Measurements from ENCODE around the gene EBF4. TPM values are rescaled to one million over a fixed set of nuclear protein-coding genes. Genes with fewer than 3 reads are reported as not detected.

Gene EBF4
- total and polyA plus RNA-seq, 2 experiments from 2014 or later, result 18.8 to 24.2 TPM

DNA sequence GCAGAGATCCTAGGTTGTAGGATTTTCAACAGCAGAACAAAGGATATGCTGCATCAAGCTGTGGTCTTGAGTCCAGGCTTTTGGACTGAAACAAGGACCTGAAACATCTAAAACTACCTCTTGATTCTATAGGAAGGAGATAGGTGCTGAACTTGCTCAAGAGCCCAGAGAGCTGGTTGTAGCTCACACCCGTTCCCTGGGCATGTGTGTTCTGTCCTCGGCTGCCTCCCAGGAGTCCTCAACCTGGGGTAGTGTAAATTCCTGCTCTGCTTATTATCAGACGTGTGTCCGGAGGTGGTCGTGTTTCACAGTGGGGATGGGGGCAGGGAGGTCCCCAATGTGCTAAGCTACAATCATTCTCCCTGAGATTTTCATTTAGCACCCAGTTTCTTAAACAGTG, 35.3 kb upstream of the EBF4 start:
- no peaks in the 10 kb centered on the region for H3K4me1 ChIP-seq (ENCODE audit: low read depth)
- peak overlapping the region; percentile 4 for H3K27ac ChIP-seq
- no peaks in the 10 kb centered on the region for H3K27me3 ChIP-seq
- peaks cover 56% of the 10 kb centered on the region for H3K36me3 ChIP-seq
- DNase-seq (ENCODE audit: low read depth in 1 of 2, low spot score in 1 of 2), result no peak
- TF ChIP-seq, protein P1, sequence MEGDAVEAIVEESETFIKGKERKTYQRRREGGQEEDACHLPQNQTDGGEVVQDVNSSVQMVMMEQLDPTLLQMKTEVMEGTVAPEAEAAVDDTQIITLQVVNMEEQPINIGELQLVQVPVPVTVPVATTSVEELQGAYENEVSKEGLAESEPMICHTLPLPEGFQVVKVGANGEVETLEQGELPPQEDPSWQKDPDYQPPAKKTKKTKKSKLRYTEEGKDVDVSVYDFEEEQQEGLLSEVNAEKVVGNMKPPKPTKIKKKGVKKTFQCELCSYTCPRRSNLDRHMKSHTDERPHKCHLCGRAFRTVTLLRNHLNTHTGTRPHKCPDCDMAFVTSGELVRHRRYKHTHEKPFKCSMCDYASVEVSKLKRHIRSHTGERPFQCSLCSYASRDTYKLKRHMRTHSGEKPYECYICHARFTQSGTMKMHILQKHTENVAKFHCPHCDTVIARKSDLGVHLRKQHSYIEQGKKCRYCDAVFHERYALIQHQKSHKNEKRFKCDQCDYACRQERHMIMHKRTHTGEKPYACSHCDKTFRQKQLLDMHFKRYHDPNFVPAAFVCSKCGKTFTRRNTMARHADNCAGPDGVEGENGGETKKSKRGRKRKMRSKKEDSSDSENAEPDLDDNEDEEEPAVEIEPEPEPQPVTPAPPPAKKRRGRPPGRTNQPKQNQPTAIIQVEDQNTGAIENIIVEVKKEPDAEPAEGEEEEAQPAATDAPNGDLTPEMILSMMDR (IDR thresholded peaks at IDR 0.05; ENCODE audit: low read depth, low read length), result no peak
- H3K9me3 ChIP-seq (ENCODE audit: low read depth), result no peaks in the 10 kb centered on the region
- no peak overlapping the region for H3K4me3 ChIP-seq

DNA sequence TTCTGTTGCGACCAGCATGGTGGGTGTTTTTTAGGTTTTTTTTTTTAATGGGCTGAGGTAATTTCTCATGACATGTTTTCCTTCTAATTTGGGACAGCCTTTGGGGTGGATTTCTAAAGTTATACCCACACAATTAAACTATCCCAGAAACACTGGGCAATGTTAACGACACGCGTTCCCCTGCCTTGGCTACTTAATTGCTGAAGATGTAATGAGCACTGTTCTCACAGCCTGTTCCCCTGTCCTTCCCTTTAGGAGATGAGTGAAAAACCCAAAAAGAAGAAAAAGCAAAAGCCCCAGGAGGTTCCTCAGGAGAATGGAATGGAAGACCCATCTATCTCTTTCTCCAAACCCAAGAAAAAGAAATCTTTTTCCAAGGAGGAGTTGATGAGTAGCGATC, 34.9 kb upstream of the EBF4 start:
- H3K27ac ChIP-seq, result no peak overlapping the region
- TF ChIP-seq, protein P1 (IDR thresholded peaks at IDR 0.05; ENCODE audit: low read depth, low read length), result no peak

DNA sequence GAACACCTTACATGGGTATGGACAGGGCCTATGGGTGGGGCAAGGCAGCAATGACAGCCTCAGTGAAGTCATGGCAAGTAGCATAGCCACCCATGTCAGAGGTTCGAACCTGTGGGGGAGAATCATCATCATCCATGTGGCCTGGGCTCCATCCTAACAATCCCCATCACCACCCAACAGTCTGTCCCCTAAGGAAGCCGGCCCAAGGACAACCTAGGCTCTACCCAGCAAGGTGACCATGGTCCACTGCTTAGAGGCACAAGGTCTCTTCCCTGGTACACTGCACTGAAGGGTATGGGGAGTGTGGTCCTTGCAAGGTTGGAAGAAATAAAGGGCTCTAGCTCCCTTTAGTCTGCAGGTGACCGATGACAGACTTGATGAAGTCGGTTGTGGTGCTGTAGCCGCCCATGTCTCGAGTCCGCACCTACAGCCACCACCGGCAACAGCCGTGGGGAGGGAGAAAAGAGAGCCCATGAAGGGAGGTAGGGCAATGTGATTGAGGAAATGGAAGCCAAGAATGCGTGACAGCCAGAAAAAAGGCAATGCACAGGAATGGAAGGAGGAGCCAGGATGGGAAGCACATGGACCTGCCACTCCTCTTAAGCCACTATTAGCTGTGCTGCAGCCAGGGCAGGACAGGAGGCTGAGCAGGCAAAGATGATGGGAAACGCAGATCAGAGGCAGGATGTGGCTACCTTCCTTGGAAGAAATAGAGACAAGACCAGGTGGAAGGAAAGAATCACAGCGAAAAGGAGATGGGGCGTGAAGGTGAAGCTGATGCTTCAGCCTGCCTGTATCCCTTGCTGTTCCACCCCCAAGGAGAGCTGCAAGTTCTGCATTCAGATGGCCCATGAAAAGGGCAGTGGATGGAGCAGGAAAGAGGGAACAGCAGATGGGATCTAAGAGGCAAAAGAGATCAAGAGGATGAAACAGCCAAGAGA, 33.9 kb upstream of the EBF4 start:
- no peaks in the 10 kb centered on the region for H3K9me3 ChIP-seq (ENCODE audit: low read depth)
- peaks cover 58% of the 10 kb centered on the region for H3K36me3 ChIP-seq
- H3K27me3 ChIP-seq, result no peaks in the 10 kb centered on the region
- TF ChIP-seq, protein P1 (IDR thresholded peaks at IDR 0.05; ENCODE audit: low read depth, low read length), result no peak
- no peak for DNase-seq (ENCODE audit: low read depth in 1 of 2, low spot score in 1 of 2)
- no peak overlapping the region for H3K4me3 ChIP-seq
- peaks cover 4% of the 10 kb centered on the region for H3K4me1 ChIP-seq (ENCODE audit: low read depth)
- no peak overlapping the region for H3K27ac ChIP-seq

More for the DNA sequence above, 34.9 kb upstream of the EBF4 start:
- peaks cover 58% of the 10 kb centered on the region for H3K36me3 ChIP-seq
- H3K9me3 ChIP-seq (ENCODE audit: low read depth), result no peaks in the 10 kb centered on the region
- no peaks in the 10 kb centered on the region for H3K27me3 ChIP-seq
- DNase-seq (ENCODE audit: low read depth in 1 of 2, low spot score in 1 of 2), result no peak
- no peaks in the 10 kb centered on the region for H3K4me1 ChIP-seq (ENCODE audit: low read depth)
- H3K4me3 ChIP-seq, result no peak overlapping the region

DNA sequence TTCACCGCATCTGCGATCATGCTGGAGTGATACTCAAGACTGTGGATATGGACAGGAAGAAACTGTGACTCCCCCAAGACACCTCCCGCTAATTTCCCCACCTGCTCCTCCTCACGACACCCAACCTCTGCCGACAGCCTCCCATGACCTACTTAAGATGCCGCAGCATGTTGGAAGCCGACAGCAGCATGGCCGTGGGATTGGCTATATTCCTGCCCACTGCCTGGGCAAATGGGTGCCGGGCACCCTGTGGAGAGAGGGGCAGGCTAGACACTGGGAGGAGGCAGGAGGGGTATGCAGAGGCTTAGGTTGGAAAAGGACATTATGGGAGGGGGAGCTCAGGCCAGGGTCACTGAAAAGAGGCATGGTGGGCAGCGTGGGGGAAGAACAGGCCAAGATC, 33.0 kb upstream of the EBF4 start:
- Histone ChIP-seq H3K9me3 (ENCODE audit: low read depth) (no peaks in the 10 kb centered on the region), H3K27me3 (no peaks in the 10 kb centered on the region), H3K27ac (no peak overlapping the region), H3K36me3 (peaks cover 52% of the 10 kb centered on the region), H3K4me1 (ENCODE audit: low read depth) (peaks cover 7% of the 10 kb centered on the region), H3K4me3 (no peak overlapping the region)
- TF ChIP-seq, protein P1 (IDR thresholded peaks at IDR 0.05; ENCODE audit: low read depth, low read length), result no peak
- DNase-seq (ENCODE audit: low read depth in 1 of 2, low spot score in 1 of 2), result no peak

DNA sequence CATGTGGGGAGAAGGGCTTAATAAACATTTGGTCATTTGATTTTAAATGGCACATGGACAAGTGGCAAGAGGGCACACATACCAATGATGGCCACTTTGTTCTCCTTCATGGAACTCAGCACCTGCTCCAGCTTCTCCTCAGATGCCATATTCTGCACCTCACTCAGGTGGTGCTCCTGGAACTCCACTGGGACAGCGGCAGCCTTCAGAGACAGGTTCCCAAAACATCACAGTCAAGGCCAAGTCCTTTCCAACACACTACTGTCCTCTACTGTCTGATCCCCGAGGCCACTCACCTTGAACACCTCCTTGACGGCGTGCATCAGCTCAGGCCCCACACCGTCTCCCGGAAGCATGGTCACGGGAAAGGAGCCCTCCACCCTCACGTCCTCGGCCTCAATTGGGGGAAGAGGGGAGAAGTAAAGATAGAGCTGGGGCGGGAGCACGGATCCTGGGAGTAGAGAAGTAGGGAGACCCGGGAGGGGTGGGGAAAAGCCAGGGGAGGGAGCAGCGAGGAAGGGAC, 29.2 kb upstream of the EBF4 start:
- Histone ChIP-seq H3K4me1 (ENCODE audit: low read depth) (peaks cover 9% of the 10 kb centered on the region), H3K27ac (peak overlapping the region; percentile 98), H3K27me3 (peaks cover 18% of the 10 kb centered on the region), H3K36me3 (peaks cover 14% of the 10 kb centered on the region), H3K9me3 (ENCODE audit: low read depth) (no peaks in the 10 kb centered on the region), H3K4me3 (peak overlapping the region; percentile 90)
- TF ChIP-seq, protein P1 (IDR thresholded peaks at IDR 0.05; ENCODE audit: low read depth, low read length), result no peak
- DNase-seq (ENCODE audit: low read depth in 1 of 2, low spot score in 1 of 2), result no peak
